Endothelial cell of hepatic sinusoid (primary cell): ENCODE data around the gene NBEA.

Experiments
- in situ Hi-C: cut with HindIII; loops from 2 replicates; pipeline ENCODE4 v1.10.0; 2017; ENCODE audit warnings: low sequenced_read_pairs

NBEA gene

GRCh38 chr13:35260316-35260715 is 318.2 kb downstream of the NBEA start:
- in situ Hi-C loops: no loop called here

GRCh38 chr13:35266412-35266811 is 324.3 kb downstream of the NBEA start:
- in situ Hi-C loops: no loop called here

DNA sequence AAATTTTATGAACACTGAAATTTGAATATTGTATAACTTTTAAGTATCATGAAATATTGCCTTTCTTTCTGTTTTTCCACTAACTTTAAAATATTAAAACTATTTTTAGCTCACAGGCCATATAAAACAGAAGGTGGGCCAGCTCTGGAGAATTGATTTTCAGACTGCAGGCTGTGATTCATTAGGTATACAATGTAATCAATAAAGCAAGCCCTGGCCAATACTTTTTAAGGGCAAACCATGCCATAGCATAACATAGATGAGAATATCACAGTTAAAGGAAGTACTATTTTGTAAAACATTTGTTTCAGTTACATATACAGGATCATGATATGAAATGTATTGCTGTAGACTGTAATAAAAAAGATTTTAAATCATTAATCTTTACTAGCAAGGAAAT is 336.8 kb downstream of the NBEA start:
- in situ Hi-C loops: no loop called here

DNA sequence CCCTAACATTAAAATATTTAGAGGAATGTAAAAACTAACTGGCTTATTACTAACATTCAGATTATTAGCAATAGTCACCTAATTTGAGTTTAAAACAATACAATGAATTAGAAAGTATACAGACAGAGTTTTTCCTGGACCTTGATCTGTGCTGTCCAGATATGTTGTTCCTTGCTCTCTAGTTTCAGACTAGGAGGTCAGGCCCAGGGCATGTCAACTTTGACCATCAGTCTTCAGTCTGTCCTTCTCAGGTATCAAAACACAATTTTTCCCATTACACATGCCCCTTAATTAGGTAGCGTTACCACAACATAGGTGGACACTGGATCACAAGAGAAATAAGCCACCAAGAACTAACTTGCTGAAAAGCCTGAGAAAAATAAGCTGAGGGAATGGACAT is 337.4 kb downstream of the NBEA start:
- in situ Hi-C loops: no loop called here

GRCh38 chr13:35283856-35284255 is 341.8 kb downstream of the NBEA start:
- in situ Hi-C loops: no loop called here

DNA sequence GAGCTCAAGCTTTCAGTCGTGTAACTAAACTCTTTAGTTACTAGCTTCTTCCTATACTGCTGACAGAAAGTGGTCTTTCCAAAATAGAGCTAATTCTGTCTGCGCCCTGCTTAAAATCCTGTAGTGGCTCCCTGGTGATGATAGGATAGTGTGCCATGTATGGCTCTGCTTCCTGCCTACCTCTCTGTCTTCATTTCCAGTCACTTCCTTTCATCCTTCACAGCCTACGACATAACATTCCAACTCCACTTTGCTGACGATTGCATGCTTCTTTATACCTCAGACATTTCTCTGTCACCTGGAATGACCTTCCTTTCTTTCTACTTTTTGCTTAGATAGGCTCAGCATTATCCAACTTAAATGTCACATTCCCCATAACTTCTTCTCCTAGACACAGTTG is 343.6 kb downstream of the NBEA start:
- in situ Hi-C loops: no loop called here

DNA sequence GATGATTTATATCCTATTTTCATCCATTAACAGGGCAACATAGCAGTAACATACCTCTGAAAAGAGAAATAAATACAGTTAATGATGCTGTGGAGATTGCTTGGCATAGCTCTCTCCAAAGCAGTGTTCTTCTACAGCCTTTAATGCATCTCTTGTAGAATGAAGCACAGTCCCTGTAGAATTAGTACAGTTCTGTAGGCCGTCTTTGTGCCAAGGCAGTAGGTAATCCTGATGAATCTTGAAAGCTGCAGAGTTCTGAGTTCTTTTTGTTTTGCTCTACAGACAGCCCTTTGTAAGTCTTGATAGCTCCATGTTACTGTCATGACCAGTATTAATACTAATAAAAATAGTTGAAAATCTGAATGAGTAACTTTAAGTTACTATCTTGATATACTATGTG is 350.3 kb downstream of the NBEA start:
- in situ Hi-C loops: no loop called here

- in situ Hi-C loops: no loop called here
Observed at GRCh38 chr13:35293579-35294226, 351.6 kb downstream of the NBEA start.

DNA sequence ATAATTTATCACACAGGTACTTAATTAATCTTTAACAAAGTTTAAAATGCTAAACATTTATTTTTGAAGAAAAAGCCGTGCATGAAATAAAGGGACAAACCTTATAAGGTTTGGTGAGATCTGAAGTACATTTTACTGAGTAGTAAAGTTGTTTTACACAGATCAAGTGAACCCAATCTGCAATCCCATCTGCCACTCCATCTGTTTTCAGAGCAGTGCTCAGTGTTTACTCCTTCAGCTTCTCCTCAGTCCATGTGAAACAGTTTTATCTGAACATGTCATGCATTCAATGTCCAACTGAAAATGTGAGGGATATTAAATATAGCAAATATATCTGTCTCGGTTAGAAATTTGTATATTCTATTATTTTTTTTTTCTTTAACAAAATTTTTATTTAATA is 367.6 kb downstream of the NBEA start:
- in situ Hi-C loops: no loop called here

DNA sequence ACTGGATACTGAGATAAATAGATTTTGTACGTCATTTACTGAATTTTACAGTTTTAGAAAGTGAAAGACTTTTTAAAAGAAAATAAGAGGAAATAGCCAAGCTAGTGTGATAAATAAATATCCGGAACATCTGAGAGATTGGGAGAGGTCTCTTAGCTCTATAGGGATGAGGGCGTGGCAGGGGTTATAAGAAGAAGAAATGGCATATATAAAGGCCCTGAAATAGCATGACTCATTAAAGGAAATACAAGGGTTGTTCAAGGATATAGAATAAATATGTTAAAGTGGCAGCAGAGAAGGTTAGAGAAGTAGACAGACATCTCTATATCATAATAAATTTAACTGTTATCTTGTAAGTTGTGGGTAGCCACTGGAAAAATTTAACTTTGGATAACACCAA is 390.1 kb downstream of the NBEA start:
- in situ Hi-C loops: loop anchor here (10.0 kb wide), 1 partner anchor 103 kb away; no protein-coding TSS in a partner anchor

DNA sequence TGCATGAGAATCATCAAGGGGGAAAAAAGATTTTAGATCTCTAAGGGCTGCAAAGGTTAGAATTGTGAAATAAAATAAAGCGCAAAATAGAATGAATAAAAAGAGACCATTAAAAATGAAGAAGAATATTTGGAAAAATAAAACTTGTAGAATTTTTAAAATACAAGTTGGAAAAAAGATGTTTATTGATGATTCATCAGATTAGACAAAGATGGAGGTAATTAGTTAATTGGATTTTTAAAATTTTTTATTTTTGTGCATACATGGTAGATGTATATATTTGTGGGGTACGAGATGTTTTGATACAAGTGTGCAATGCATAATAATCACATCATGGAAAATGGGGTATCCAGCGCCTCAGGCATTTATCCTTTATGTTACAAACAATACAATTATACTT is 391.1 kb downstream of the NBEA start:
- in situ Hi-C loops: loop anchor here (10.0 kb wide), 1 partner anchor 102 kb away; no protein-coding TSS in a partner anchor

GRCh38 chr13:35342440-35342839 is 400.4 kb downstream of the NBEA start:
- in situ Hi-C loops: no loop called here

GRCh38 chr13:35343417-35343816 is 401.3 kb downstream of the NBEA start:
- in situ Hi-C loops: no loop called here

DNA sequence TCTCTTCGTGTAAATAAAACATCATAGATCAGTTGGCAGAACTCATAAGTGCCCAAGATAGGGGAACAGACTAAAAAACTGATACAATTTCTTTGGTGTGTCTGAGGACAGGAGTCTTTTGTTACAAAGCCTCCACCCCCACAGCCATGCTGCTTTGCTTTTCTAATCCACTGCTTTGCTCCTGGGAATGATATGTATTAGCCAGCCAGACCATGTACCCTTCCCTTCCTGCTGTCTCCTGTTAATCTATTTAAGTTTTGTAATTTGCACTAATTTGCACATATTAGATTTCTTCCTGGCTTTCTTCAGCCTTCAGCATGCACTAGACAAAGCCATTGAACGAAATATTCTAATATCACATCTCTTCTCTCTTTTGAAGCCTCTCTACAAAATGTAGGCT is 403.9 kb downstream of the NBEA start:
- in situ Hi-C loops: no loop called here

GRCh38 chr13:35346494-35346893 is 404.4 kb downstream of the NBEA start:
- in situ Hi-C loops: no loop called here

GRCh38 chr13:35347679-35348205 is 405.7 kb downstream of the NBEA start:
- in situ Hi-C loops: no loop called here

- in situ Hi-C loops: no loop called here
Observed at GRCh38 chr13:35349052-35349451, 407.0 kb downstream of the NBEA start.

GRCh38 chr13:35349673-35350278 is 407.7 kb downstream of the NBEA start:
- in situ Hi-C loops: no loop called here

GRCh38 chr13:35354285-35354684 is 412.2 kb downstream of the NBEA start:
- in situ Hi-C loops: no loop called here

- in situ Hi-C loops: no loop called here
Observed at GRCh38 chr13:35354882-35355281, 412.8 kb downstream of the NBEA start.

DNA sequence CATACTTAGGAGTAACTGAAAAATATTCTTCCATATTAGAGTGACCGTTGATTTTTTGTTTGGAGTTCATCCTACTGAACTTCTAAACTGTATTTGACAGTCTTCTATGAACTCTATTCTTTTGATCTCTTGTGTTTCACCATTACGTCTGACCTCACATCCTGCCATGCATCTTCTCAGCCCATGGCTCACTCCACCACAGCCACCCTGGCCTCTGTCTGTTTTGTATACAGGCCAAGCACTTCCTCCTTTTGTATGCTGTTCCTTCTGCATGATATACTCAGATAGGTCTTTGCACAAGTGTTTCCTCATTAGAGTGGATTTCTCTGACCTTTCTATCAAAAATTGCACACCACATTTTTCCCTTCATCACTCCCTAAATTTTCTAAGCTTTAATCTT is 414.5 kb downstream of the NBEA start:
- in situ Hi-C loops: no loop called here

GRCh38 chr13:35365883-35366282 is 423.8 kb downstream of the NBEA start:
- in situ Hi-C loops: no loop called here

- in situ Hi-C loops: no loop called here
Observed at GRCh38 chr13:35367586-35367985, 425.5 kb downstream of the NBEA start.
